Stimulated activated CD8-positive, alpha-beta memory T cell treated with anti-CD3 and anti-CD28 coated beads, Interleukin-15, amount 100 ng/mL, for 24 hours (primary cell): Measurements from ENCODE around the gene ARHGEF25.
"Not testable (repeated sequence)": the region's sequence is repeated elsewhere in the genome, so short reads cannot be mapped to it uniquely, and the experiment has no call there.

Experiments used
- DNase-seq: peaks from one replicate; pipeline ENCODE4 v3.0.0-alpha.2; 2020; ENCODE audit warnings: low read depth

Gene ARHGEF25

GRCh38 chr12:57585156-57585555 is 26.1 kb upstream of the ARHGEF25 start:
- DNase-seq = no peak

- DNase-seq = no peak
These were observed 25.1 kb upstream of the ARHGEF25 start for GRCh38 chr12:57586128-57586527.

GRCh38 chr12:57586832-57587429 is 24.3 kb upstream of the ARHGEF25 start:
- DNase-seq = no peak

GRCh38 chr12:57588951-57589610 is 22.2 kb upstream of the ARHGEF25 start:
- not testable (repeated sequence) for DNase-seq

GRCh38 chr12:57590479-57590863 is 20.8 kb upstream of the ARHGEF25 start:
- no peak for DNase-seq

- peak; percentile 56 for DNase-seq
These were observed 20.1 kb upstream of the ARHGEF25 start, which contains the start of gene PIP4K2C for GRCh38 chr12:57590864-57591781. Gene PIP4K2C (plus strand): TSS chr12:57591192. CDS start chr12:57591290, 98 bp downstream.

- DNase-seq = no peak
These were observed 19.4 kb upstream of the ARHGEF25 start for GRCh38 chr12:57591782-57592325.

GRCh38 chr12:57592551-57593165 is 18.6 kb upstream of the ARHGEF25 start:
- no peak for DNase-seq

GRCh38 chr12:57593187-57593586 is 18.0 kb upstream of the ARHGEF25 start:
- DNase-seq = no peak

- DNase-seq = no peak
These were observed 10.8 kb upstream of the ARHGEF25 start for GRCh38 chr12:57600395-57600794.

GRCh38 chr12:57602544-57602943 is 8.7 kb upstream of the ARHGEF25 start:
- DNase-seq = no peak

- no peak for DNase-seq
These were observed 7.9 kb upstream of the ARHGEF25 start for GRCh38 chr12:57603324-57603723.

GRCh38 chr12:57603815-57604453 is 7.3 kb upstream of the ARHGEF25 start:
- DNase-seq = no peak

- DNase-seq = no peak
These were observed 6.7 kb upstream of the ARHGEF25 start, which contains the start of gene DTX3 for GRCh38 chr12:57604454-57604991. Gene DTX3 (plus strand): TSS chr12:57604824. CDS start chr12:57606518, 1,694 bp downstream.

GRCh38 chr12:57604992-57605810 is 6.0 kb upstream of the ARHGEF25 start:
- DNase-seq = no peak

- no peak for DNase-seq
These were observed 5.4 kb upstream of the ARHGEF25 start for GRCh38 chr12:57605811-57606311.

- DNase-seq = no peak
These were observed 4.8 kb upstream of the ARHGEF25 start for GRCh38 chr12:57606399-57606798.

GRCh38 chr12:57606821-57607220 is 4.4 kb upstream of the ARHGEF25 start:
- no peak for DNase-seq

- no peak for DNase-seq
These were observed 3.1 kb upstream of the ARHGEF25 start for GRCh38 chr12:57607958-57608663.
